Vagina (tissue), 2 donors: ENCODE measurements around the gene SLC9A6.

ENCODE experiments used
- CTCF ChIP-seq, 3 experiments: fragments of 450-650 bp in 2 of 3; fragments of 200-600 bp in 1 of 3; sonication (generic) in 1 of 3; IDR thresholded peaks; one replicate each; pipeline ENCODE4 v1.5.1; 2017 to 2019; ENCODE audit warnings: antibody characterized with exemption in 3 of 3, mild to moderate bottlenecking in 2 of 3, moderate library complexity in 2 of 3
- POLR2A ChIP-seq, 2 donors: fragments of 450-650 bp; IDR thresholded peaks; one replicate each; pipeline ENCODE4 v1.6.1; 2017; ENCODE audit warnings: antibody characterized with exemption in 2 of 2, mild to moderate bottlenecking in 2 of 2, moderate library complexity in 2 of 2

- TF ChIP-seq CTCF (IDR thresholded peaks at IDR 0.05) (no peak), POLR2A (IDR thresholded peaks at IDR 0.05) (no peak)
Observed at GRCh38 chrX:136076942-136077341, 91.7 kb downstream of the SLC9A6 start.
